AG08395 (cell line): ENCODE data around the gene ZNF382.
"Not testable (repeated sequence)": the region's sequence is repeated elsewhere in the genome, so short reads cannot be mapped to it uniquely, and the experiment has no call there.

Experiments used
- DNase-seq: peaks from one replicate; pipeline ENCODE4 v3.0.0; 2012; ENCODE audit warnings: mixed read lengths, low spot score

ZNF382 gene

GRCh38 chr19:36605101-36605876, at the start of gene ZNF382:
ZNF382 (plus strand) TSS chr19:36605313; CDS start chr19:36609915, 4,602 bp downstream.
- peak; percentile 91 for DNase-seq

GRCh38 chr19:36564391-36564790, 40.7 kb upstream of the ZNF382 start:
- DNase-seq = no peak

- no peak for DNase-seq
Measured at GRCh38 chr19:36572593-36573019, 32.5 kb upstream of the ZNF382 start.

GRCh38 chr19:36573020-36573894, 31.9 kb upstream of the ZNF382 start, which contains the start of gene ZNF529:
ZNF529 (minus strand) TSS chr19:36573292; CDS start chr19:36572346, 946 bp downstream.
- DNase-seq = peak; percentile 95

GRCh38 chr19:36573895-36574720, 31.0 kb upstream of the ZNF382 start:
- DNase-seq = peak; percentile 36

GRCh38 chr19:36574741-36575140, 30.4 kb upstream of the ZNF382 start:
- DNase-seq = no peak

GRCh38 chr19:36577271-36577996, 27.7 kb upstream of the ZNF382 start:
- no peak for DNase-seq

GRCh38 chr19:36579255-36579654, 25.9 kb upstream of the ZNF382 start:
- DNase-seq = no peak

GRCh38 chr19:36602681-36603080, 2.4 kb upstream of the ZNF382 start:
- not testable (repeated sequence) for DNase-seq

- DNase-seq = peak; percentile 53
Measured at GRCh38 chr19:36604656-36605100, 435 bp upstream of the ZNF382 start.

GRCh38 chr19:36605877-36606478, 865 bp downstream of the ZNF382 start:
- DNase-seq = no peak

- DNase-seq = no peak
Measured at GRCh38 chr19:36627057-36627456, 21.9 kb downstream of the ZNF382 start.

GRCh38 chr19:36635342-36635741, 30.2 kb downstream of the ZNF382 start:
- no peak for DNase-seq

GRCh38 chr19:36638862-36639510, 33.9 kb downstream of the ZNF382 start:
- no peak for DNase-seq

GRCh38 chr19:36646746-36647145, 41.6 kb downstream of the ZNF382 start:
- no peak for DNase-seq

GRCh38 chr19:36652958-36653357, 47.8 kb downstream of the ZNF382 start:
- no peak for DNase-seq

GRCh38 chr19:36665832-36666231, 60.7 kb downstream of the ZNF382 start:
- DNase-seq = no peak

GRCh38 chr19:36668646-36669045, 63.5 kb downstream of the ZNF382 start:
- no peak for DNase-seq

GRCh38 chr19:36672368-36672767, 67.3 kb downstream of the ZNF382 start:
- DNase-seq = no peak

- no peak for DNase-seq
Measured at GRCh38 chr19:36674201-36674600, 69.1 kb downstream of the ZNF382 start.
